ELF-1 (cell line): Measurements from ENCODE around the gene MINDY1.

Experiments
- DNase-seq: peaks from one replicate; pipeline ENCODE4 v3.0.0-alpha.2; 2016; ENCODE audit warnings: low read depth, low spot score

MINDY1 gene, protein sequence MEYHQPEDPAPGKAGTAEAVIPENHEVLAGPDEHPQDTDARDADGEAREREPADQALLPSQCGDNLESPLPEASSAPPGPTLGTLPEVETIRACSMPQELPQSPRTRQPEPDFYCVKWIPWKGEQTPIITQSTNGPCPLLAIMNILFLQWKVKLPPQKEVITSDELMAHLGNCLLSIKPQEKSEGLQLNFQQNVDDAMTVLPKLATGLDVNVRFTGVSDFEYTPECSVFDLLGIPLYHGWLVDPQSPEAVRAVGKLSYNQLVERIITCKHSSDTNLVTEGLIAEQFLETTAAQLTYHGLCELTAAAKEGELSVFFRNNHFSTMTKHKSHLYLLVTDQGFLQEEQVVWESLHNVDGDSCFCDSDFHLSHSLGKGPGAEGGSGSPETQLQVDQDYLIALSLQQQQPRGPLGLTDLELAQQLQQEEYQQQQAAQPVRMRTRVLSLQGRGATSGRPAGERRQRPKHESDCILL

DNA sequence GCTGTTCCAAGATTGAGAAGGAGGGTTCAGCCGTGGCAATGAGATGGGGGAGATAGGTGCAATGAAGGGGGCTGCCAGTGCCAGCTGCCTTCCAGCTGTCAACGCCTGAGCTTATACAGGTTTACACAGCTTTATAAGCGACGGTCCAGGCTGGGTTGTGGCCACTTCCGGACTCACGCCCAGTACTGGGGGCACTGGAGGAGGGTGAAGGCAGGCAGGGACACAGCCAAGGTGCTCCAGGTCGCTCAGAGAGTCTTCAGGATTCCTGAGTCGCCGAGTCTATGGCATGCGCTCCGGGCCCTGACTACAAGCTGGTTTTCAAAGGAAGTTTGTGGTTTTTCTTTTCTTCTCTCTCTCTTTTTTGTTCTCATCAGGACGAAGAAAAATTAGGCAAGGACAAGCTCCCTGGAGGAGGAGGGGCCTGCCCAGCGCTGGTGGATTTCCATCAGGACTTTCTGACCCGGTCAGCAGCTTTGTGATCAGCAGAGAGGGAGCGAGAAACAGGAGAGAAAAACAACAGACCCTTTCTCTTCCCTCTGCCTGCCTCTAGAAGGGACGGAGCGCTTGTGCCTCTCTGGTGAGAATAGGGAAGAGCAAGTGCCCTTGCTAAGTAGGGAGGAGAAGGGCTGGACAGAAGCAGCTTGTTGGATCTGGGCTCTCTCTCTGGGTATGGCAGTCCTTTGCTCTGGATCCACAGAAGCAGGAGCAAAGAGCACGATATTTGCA is at the start of gene MINDY1:
TSS of gene MINDY1 (minus strand) at position 576 of the 726 bp plus-strand sequence. CDS start 4,285 bp downstream, outside the sequence.
- peak; percentile 91 for DNase-seq

GRCh38 chr1:151056149-151056548 is 49.4 kb upstream of the MINDY1 start:
- DNase-seq = no peak

GRCh38 chr1:151055581-151055980 is 48.9 kb upstream of the MINDY1 start:
- DNase-seq = no peak

- DNase-seq = no peak
These were observed 48.4 kb upstream of the MINDY1 start for GRCh38 chr1:151054971-151055547.

GRCh38 chr1:151051356-151052009 is 44.8 kb upstream of the MINDY1 start:
- DNase-seq = no peak

DNA sequence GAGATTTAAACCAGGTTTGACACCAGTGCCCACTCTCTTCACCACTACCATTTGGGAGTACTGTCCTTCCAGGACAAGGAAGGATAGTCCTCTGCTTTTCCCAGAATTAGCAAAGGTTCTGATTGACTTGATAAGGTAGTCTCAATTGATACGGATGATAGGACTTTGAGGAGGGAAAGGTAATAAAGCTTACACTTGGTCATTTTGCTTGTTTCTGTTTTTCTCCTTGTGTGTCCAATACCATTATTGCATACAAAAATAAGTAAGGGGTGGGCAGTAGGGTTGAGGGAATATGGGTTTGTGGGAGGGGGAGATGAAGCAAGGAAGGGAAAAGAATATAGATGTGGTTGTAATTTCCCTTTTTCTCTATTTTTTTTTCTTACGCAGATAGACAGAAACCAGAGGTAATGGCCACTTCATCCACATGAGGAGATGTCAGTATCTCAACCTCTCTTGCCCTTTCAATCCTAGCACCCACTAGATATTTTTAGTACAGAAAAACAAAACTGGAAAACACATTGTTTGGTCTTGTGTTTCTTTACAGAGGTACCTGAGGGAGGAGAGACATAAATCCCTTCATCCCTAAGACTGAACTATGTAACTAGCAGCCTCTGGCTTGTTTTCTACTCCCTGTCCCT is 43.5 kb upstream of the MINDY1 start:
- DNase-seq = no peak

GRCh38 chr1:151049458-151049857 is 42.8 kb upstream of the MINDY1 start:
- no peak for DNase-seq

DNA sequence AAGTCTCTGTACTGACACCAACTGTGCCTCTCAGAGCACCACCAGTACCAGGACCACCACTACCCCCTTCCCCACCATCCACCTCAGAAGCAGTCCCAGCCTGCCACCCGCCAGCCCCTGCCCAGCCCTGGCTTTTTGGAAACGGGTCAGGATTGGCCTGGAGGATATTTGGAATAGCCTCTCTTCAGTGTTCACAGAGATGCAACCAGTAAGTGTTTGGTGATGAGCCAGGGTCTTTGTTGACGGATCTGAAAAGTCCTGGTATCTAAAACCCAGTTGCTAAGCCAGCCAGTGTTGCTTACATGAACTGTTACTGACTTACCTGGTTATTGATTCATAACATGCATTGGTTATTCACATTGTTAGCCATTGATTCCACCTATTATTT is 41.9 kb upstream of the MINDY1 start:
- no peak for DNase-seq

- DNase-seq = peak; percentile 82
These were observed 41.4 kb upstream of the MINDY1 start for GRCh38 chr1:151047925-151048644.

DNA sequence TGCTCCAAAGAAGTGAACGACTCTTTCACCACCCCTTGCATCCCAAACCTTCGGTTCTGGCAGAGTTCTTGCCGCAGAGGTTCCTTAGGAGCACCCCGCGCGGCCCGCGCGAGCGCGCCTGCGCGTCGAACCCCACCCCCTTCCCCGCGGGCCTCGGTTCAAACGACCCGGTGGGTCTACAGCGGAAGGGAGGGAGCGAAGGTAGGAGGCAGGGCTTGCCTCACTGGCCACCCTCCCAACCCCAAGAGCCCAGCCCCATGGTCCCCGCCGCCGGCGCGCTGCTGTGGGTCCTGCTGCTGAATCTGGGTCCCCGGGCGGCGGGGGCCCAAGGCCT is 40.9 kb upstream of the MINDY1 start, which contains the start of gene C1orf56:
TSS of gene C1orf56 (plus strand) at position 161 of the 334 bp plus-strand sequence. CDS start at position 258, 97 bp downstream.
- peak; percentile 84 for DNase-seq

- DNase-seq = no peak
These were observed 36.5 kb upstream of the MINDY1 start for GRCh38 chr1:151043163-151043562.

DNA sequence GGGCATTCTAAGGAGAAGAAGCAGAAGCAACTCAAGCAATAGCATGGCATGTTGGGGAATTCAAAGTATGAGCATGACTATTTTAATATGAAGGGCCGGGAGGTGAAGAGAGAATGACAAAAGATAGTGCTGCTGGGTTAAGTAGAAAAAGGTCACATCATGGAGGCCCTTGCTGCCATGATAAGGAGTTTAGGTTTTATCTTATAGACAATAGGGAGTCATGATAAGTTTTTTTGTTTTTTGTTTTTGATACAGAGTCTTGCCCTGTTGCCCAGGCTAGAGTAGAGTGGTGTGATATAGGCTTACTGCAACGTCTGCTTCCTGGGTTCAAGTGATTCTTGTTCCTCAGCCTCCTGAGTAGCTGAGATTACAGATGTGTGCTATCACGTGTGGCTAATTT is 32.8 kb upstream of the MINDY1 start:
- DNase-seq = no peak

- no peak for DNase-seq
These were observed 30.3 kb upstream of the MINDY1 start for GRCh38 chr1:151037032-151037431.

DNA sequence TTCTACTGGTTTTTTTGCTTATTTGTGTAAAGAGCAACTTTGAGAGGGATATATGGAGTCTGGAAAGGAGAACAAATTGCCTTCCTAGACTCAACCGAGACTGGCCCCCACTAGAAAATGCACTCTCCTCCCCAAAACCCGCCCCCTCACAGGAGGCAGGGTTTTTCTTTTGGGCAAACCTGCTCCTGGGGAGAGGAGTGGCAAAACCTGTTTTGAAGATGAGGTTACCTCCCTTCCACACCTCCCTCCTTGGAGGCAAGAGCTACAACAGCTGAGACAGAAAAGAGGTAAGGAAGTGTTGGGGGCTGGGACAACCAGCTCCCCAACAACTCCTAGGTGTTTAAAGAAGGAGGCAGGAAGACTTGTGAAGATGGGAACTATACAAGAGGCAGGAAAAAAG is 29.7 kb upstream of the MINDY1 start, which contains the start of gene BNIPL:
TSS of gene BNIPL (plus strand) at position 231 of the 400 bp plus-strand sequence. CDS start at position 371, 140 bp downstream.
- peak; percentile 49 for DNase-seq

DNA sequence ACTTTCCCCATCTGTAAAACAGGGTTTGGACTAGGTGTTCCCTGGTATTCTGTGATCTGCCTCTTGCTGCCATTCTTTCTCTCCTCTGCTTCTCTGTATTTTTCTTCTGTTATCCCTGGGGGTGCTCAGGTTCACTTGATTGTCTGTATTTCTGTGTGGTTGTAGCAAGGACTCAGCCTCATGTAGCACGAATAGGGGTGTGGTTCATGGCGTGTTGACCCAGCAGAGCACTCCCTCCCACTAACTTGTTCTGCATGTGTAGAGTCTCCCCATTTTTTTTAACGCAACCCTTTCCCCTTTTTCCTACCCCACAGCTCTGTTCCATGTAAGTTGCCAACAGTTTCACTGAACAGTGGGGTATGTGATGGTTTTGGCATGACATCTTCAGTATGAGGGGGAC is 28.5 kb upstream of the MINDY1 start:
- no peak for DNase-seq

DNA sequence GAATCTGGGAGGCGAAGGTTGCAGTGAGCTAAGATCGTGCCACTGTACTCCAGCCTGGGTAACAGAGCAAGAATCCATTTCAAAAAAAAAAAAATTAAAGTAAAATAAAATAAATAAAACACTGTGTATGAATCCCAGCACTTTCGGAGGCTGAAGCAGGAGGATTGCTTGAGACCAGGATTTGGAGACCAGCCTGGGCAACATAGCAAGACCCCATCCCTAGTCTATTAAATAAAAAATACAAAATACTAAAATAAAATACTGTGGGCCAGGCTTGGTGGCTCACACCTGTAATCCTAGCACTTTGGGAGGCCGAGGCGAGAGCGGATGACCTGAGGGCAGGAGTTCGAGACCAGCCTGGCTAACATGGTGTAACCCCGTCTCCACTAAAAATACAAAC is 25.5 kb upstream of the MINDY1 start:
- DNase-seq = no peak

GRCh38 chr1:151026460-151026859 is 19.8 kb upstream of the MINDY1 start:
- no peak for DNase-seq

DNA sequence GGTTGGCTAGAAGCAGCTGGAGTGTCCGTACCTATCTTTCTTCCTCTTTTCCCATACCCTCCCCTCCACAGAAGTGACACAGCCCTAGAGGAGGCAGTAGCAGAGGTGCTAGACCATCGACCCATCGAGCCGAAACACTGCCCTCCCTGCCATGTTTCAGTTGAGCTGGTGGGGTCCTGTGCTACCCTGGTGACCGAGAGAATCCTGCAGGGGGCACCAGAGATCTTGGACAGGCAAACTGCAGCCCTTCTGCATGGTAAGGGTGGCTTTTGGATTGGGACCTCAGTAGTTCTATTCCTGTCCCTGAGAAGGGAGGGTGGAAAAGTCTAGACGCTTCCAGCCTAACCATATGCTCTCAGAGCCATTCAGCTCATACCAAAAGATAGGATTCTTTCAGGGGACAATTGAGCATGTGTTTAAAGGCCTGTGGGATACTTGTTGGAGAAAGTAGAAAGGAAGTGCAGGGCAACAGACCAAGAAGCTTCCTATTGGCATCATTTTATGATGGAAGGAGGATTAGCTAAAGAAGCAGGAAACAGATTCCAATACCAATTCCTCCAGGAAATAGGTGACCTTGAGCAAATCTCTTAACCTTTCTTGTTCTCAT is 17.9 kb upstream of the MINDY1 start:
- peak; percentile 91 for DNase-seq

DNA sequence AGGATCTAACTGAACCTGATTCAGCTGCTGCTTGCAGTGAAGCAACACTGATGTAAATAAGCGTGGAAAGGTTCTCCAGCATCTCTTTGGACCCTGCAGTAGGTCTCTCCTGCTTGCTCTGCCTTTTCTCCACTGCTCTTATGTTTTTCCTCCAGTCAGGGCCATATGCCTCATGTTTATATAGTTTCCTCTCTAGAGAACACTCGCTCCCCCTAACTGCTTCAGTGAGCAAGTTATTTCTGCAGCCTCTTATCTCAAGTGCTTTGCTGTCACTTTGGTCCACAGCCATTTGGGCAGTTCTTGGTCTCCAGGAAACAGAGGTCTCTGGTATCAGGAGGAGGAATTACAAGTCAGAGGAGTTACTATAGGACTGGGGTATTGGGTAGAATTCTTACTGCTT is 6.8 kb upstream of the MINDY1 start:
- no peak for DNase-seq
